Measurements from ENCODE around the gene DCAF15. TPM values are rescaled to one million over a fixed set of nuclear protein-coding genes. Genes with fewer than 3 reads are reported as not detected.

The DCAF15 gene
- total and polyA plus RNA-seq, 2 experiments from 2014 or later: 39.5 to 81.3 TPM

DNA sequence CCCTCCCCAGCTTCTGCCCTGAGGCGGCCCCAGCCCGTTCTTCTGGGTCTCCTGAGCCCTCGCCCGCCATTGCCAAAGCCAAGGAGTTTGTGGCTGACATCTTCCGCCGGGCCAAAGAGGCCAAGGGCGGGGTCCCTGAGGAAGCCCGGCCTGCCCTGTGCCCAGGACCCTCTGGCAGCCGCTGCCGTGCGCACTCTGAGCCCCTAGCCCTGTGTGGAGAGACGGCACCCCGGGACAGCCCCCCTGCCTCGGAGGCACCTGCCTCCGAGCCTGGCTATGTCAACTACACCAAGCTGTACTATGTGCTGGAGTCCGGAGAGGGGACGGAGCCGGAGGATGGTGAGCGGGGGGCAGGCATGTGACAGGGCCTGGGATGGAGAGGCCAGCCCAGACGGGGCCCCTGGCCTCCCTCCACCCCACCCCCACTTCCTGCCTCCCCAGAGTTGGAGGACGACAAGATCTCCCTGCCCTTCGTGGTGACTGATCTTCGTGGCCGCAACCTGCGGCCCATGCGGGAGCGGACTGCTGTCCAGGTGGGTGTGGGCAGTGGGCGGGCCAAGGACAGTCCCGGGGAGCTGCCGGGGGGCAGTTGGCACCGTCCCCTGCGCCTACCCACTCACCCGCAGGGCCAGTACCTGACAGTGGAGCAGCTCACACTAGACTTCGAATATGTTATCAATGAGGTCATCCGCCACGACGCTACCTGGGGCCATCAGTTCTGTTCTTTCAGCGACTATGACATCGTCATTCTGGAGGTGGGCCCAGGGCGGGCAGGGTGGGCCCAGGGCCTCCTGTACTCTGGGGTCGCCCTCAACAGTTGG, 7.0 kb downstream of the DCAF15 start:
- Histone ChIP-seq H3K36me3 (ENCODE audit: insufficient read depth) (peaks cover 13% of the 10 kb centered on the region; the same call in 1 of the 2 replicates), H3K4me1 (ENCODE audit: insufficient read depth) (no peaks in the 10 kb centered on the region; the same call in 1 of the 2 replicates), H3K27me3 (ENCODE audit: insufficient read depth) (peaks cover 9% of the 10 kb centered on the region), H4K20me1 (replicated peaks; ENCODE audit: insufficient read depth) (peaks cover 17% of the 10 kb centered on the region; the same call in 1 of the 2 replicates), H3F3A (replicated peaks; ENCODE audit: low read depth) (0 out of 2 replicates have a peak, but pooled peaks cover 5% of the 10 kb centered on the region), H3K4me3 (no peak overlapping the region), H3K27ac (ENCODE audit: low read depth) (no peak overlapping the region), H3K9me2 (ENCODE audit: insufficient read depth) (no peaks in the 10 kb centered on the region), H3K79me2 (replicated peaks; ENCODE audit: insufficient read depth) (peaks cover 1% of the 10 kb centered on the region), H2AFZ (no peak overlapping the region), H3K4me2 (no peak overlapping the region)
- no peak for ATAC-seq
- H3K9me3 Mint-ChIP-seq: no peaks in the 10 kb centered on the region
- H3K36me3 Mint-ChIP-seq (ENCODE audit: low read depth): peaks cover 53% of the 10 kb centered on the region
- no peak for TF ChIP-seq POLR2AphosphoS5 (IDR thresholded peaks at IDR 0.05; ENCODE audit: low read depth)
- H3K27me3 Mint-ChIP-seq (ENCODE audit: insufficient read depth, low read depth, poor library complexity): peaks cover 19% of the 10 kb centered on the region
- H3K4me3 Mint-ChIP-seq: no peak overlapping the region
- no peak overlapping the region for H3K27ac Mint-ChIP-seq
- no peak for DNase-seq (ENCODE audit: low spot score)
- peaks cover 5% of the 10 kb centered on the region for H3K4me1 Mint-ChIP-seq

DNA sequence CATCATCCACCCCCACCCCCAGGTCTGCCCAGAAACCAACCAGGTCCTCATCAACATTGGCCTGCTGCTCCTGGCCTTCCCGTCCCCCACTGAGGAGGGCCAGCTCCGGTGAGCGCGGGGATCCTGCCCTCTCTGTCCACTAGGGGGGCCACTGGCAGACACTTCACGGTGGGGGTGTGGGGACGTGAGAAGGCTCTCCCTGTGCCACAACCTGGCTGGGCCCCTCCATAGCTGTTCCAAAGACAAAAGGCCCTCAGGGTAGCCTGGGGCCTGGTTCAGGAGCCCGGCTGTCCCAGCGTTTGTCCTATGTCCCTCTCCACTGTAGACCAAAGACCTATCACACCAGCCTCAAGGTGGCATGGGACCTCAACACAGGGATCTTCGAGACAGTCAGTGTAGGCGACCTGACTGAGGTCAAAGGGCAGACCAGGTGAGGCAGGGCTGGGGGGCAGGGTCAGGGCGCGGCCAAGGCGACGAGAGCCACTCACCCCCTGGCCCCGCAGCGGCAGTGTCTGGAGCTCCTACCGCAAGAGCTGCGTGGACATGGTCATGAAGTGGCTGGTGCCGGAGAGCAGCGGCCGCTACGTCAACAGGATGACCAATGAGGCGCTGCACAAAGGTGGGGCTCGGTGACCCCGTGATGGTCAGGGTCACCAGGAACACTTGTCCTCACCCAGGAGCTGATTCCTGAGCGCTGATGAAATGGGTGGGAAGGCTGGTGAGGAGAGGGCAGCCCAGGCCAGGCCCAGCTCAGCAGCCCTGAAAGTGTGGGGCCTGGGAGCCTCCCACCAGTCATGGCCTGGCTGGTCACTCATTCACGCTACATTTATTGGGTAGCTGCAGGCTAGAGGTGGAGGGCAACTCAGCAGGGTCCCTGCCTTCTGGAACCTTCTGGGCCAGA, 7.9 kb downstream of the DCAF15 start:
- peaks cover 25% of the 10 kb centered on the region for H3K27me3 Mint-ChIP-seq (ENCODE audit: insufficient read depth, low read depth, poor library complexity)
- Histone ChIP-seq H3K4me3 (no peak overlapping the region), H3F3A (replicated peaks; ENCODE audit: low read depth) (0 out of 2 replicates have a peak, but pooled peaks cover 10% of the 10 kb centered on the region), H3K4me2 (no peak overlapping the region), H4K20me1 (replicated peaks; ENCODE audit: insufficient read depth) (peaks cover 13% of the 10 kb centered on the region; the same call in 1 of the 2 replicates), H3K4me1 (ENCODE audit: insufficient read depth) (no peaks in the 10 kb centered on the region; the same call in 1 of the 2 replicates), H2AFZ (no peak overlapping the region), H3K36me3 (ENCODE audit: insufficient read depth) (peaks cover 6% of the 10 kb centered on the region; the same call in 1 of the 2 replicates), H3K9me2 (ENCODE audit: insufficient read depth) (no peaks in the 10 kb centered on the region), H3K79me2 (replicated peaks; ENCODE audit: insufficient read depth) (no peaks in the 10 kb centered on the region), H3K27ac (ENCODE audit: low read depth) (no peak overlapping the region; the same call in 1 of the 2 replicates), H3K27me3 (ENCODE audit: insufficient read depth) (peaks cover 11% of the 10 kb centered on the region)
- H3K4me1 Mint-ChIP-seq: peaks cover 5% of the 10 kb centered on the region
- no peak overlapping the region for H3K27ac Mint-ChIP-seq
- H3K4me3 Mint-ChIP-seq: no peak overlapping the region
- peak; percentile 5; the same call in 2 of the 3 replicates for ATAC-seq
- no peaks in the 10 kb centered on the region for H3K9me3 Mint-ChIP-seq
- peak; percentile 70 for DNase-seq (ENCODE audit: low spot score)
- TF ChIP-seq ETS1 (IDR thresholded peaks at IDR 0.05) (no peak), EZH2phosphoT487 (IDR thresholded peaks at IDR 0.05; ENCODE audit: unreplicated experiment) (no peak)
- TF ChIP-seq, protein P1, sequence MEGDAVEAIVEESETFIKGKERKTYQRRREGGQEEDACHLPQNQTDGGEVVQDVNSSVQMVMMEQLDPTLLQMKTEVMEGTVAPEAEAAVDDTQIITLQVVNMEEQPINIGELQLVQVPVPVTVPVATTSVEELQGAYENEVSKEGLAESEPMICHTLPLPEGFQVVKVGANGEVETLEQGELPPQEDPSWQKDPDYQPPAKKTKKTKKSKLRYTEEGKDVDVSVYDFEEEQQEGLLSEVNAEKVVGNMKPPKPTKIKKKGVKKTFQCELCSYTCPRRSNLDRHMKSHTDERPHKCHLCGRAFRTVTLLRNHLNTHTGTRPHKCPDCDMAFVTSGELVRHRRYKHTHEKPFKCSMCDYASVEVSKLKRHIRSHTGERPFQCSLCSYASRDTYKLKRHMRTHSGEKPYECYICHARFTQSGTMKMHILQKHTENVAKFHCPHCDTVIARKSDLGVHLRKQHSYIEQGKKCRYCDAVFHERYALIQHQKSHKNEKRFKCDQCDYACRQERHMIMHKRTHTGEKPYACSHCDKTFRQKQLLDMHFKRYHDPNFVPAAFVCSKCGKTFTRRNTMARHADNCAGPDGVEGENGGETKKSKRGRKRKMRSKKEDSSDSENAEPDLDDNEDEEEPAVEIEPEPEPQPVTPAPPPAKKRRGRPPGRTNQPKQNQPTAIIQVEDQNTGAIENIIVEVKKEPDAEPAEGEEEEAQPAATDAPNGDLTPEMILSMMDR (conservative IDR thresholded peaks at IDR 0.05; ENCODE audit: low read depth in 2 of 2): peak; percentile 43 to 55
- TF ChIP-seq, protein P2, sequence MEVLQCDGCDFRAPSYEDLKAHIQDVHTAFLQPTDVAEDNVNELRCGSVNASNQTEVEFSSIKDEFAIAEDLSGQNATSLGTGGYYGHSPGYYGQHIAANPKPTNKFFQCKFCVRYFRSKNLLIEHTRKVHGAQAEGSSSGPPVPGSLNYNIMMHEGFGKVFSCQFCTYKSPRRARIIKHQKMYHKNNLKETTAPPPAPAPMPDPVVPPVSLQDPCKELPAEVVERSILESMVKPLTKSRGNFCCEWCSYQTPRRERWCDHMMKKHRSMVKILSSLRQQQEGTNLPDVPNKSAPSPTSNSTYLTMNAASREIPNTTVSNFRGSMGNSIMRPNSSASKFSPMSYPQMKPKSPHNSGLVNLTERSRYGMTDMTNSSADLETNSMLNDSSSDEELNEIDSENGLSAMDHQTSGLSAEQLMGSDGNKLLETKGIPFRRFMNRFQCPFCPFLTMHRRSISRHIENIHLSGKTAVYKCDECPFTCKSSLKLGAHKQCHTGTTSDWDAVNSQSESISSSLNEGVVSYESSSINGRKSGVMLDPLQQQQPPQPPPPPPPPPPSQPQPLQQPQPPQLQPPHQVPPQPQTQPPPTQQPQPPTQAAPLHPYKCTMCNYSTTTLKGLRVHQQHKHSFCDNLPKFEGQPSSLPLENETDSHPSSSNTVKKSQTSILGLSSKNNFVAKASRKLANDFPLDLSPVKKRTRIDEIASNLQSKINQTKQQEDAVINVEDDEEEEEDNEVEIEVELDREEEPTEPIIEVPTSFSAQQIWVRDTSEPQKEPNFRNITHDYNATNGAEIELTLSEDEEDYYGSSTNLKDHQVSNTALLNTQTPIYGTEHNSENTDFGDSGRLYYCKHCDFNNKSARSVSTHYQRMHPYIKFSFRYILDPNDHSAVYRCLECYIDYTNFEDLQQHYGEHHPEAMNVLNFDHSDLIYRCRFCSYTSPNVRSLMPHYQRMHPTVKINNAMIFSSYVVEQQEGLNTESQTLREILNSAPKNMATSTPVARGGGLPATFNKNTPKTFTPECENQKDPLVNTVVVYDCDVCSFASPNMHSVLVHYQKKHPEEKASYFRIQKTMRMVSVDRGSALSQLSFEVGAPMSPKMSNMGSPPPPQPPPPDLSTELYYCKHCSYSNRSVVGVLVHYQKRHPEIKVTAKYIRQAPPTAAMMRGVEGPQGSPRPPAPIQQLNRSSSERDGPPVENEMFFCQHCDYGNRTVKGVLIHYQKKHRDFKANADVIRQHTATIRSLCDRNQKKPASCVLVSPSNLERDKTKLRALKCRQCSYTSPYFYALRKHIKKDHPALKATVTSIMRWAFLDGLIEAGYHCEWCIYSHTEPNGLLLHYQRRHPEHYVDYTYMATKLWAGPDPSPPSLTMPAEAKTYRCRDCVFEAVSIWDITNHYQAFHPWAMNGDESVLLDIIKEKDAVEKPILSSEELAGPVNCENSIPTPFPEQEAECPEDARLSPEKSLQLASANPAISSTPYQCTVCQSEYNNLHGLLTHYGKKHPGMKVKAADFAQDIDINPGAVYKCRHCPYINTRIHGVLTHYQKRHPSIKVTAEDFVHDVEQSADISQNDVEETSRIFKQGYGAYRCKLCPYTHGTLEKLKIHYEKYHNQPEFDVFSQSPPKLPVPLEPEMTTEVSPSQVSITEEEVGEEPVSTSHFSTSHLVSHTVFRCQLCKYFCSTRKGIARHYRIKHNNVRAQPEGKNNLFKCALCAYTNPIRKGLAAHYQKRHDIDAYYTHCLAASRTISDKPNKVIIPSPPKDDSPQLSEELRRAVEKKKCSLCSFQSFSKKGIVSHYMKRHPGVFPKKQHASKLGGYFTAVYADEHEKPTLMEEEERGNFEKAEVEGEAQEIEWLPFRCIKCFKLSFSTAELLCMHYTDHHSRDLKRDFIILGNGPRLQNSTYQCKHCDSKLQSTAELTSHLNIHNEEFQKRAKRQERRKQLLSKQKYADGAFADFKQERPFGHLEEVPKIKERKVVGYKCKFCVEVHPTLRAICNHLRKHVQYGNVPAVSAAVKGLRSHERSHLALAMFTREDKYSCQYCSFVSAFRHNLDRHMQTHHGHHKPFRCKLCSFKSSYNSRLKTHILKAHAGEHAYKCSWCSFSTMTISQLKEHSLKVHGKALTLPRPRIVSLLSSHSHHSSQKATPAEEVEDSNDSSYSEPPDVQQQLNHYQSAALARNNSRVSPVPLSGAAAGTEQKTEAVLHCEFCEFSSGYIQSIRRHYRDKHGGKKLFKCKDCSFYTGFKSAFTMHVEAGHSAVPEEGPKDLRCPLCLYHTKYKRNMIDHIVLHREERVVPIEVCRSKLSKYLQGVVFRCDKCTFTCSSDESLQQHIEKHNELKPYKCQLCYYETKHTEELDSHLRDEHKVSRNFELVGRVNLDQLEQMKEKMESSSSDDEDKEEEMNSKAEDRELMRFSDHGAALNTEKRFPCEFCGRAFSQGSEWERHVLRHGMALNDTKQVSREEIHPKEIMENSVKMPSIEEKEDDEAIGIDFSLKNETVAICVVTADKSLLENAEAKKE (CRISPR knock-in tag; IDR thresholded peaks at IDR 0.05): no peak
- H3K36me3 Mint-ChIP-seq (ENCODE audit: low read depth): peaks cover 52% of the 10 kb centered on the region

Data from GM23338 (cell line).